HG03457 (cell line): ENCODE data around the gene PLXNA2.

Experiments
- ATAC-seq: cut with Tn5 transposase; IDR thresholded peaks from one replicate; pipeline ENCODE4 v1.9.1; 2021; ENCODE audit warnings: moderate number of reproducible peaks; ENCODE audit not compliant: unreplicated experiment

The PLXNA2 gene

GRCh38 chr1:208149776-208150514, 94.2 kb downstream of the PLXNA2 start:
- ATAC-seq, result no peak

GRCh38 chr1:208149213-208149612, 95.0 kb downstream of the PLXNA2 start:
- no peak for ATAC-seq

- no peak for ATAC-seq
Observed at GRCh38 chr1:208148380-208148779, 95.8 kb downstream of the PLXNA2 start.

GRCh38 chr1:208146650-208147049, 97.5 kb downstream of the PLXNA2 start:
- no peak for ATAC-seq

- no peak for ATAC-seq
Observed at GRCh38 chr1:208145167-208145566, 99.0 kb downstream of the PLXNA2 start.

- ATAC-seq, result no peak
Observed at GRCh38 chr1:208142590-208143382, 101.4 kb downstream of the PLXNA2 start.

GRCh38 chr1:208141610-208142192, 102.5 kb downstream of the PLXNA2 start:
- no peak for ATAC-seq

- ATAC-seq, result no peak
Observed at GRCh38 chr1:208139434-208140045, 104.6 kb downstream of the PLXNA2 start.

GRCh38 chr1:208137193-208137592, 107.0 kb downstream of the PLXNA2 start:
- ATAC-seq, result no peak

GRCh38 chr1:208136459-208137182, 107.6 kb downstream of the PLXNA2 start:
- no peak for ATAC-seq

- no peak for ATAC-seq
Observed at GRCh38 chr1:208135354-208135753, 108.8 kb downstream of the PLXNA2 start.

- no peak for ATAC-seq
Observed at GRCh38 chr1:208134491-208134890, 109.7 kb downstream of the PLXNA2 start.

GRCh38 chr1:208133355-208133754, 110.8 kb downstream of the PLXNA2 start:
- no peak for ATAC-seq

GRCh38 chr1:208132287-208132882, 111.8 kb downstream of the PLXNA2 start:
- peak; percentile 89 for ATAC-seq

GRCh38 chr1:208131621-208132286, 112.4 kb downstream of the PLXNA2 start:
- no peak for ATAC-seq

- ATAC-seq, result no peak
Observed at GRCh38 chr1:208129487-208129886, 114.7 kb downstream of the PLXNA2 start.

GRCh38 chr1:208129060-208129459, 115.1 kb downstream of the PLXNA2 start:
- no peak for ATAC-seq

GRCh38 chr1:208127792-208128529, 116.2 kb downstream of the PLXNA2 start:
- no peak for ATAC-seq

- no peak for ATAC-seq
Observed at GRCh38 chr1:208127284-208127683, 116.9 kb downstream of the PLXNA2 start.
